ENCODE results near the gene CPNE5. TPM values are rescaled to one million over a fixed set of nuclear protein-coding genes. Genes with fewer than 3 reads are reported as not detected.
A peak's percentile ranks its signal among the peaks of the same experiment; 100 is the strongest.

CPNE5 gene
- total RNA-seq, 1 experiment from 2014 or later = not detected

DNA sequence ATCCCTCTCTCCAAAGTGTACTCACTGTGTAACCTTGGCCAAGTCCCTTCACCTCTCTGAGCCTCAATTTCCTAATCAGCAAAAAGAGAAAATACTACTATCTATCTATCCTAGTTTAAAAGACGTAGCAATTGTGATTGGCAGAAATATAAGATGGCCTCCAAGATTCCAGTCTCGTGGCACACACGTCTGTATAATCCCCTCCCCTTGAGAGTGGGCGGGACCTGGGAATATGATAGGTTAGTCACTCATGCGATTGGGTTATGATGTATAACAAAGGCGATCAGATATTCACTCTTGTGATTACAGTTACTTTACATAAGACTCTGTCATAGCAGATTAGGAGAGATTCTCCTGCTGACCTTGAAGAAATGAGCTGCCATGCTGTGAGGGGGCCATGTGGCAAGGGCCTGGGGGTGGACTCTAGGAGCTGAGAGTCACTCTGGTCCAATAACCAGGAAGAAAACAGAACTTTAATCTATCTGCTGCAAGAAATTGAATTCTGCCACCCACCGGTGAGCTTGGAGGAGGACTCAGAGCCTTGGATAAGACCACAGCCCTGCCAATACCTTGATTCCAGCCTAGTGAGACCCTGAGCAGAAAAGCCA lies 6.0 kb downstream of the CPNE5 start:
- TF ChIP-seq, protein P1, sequence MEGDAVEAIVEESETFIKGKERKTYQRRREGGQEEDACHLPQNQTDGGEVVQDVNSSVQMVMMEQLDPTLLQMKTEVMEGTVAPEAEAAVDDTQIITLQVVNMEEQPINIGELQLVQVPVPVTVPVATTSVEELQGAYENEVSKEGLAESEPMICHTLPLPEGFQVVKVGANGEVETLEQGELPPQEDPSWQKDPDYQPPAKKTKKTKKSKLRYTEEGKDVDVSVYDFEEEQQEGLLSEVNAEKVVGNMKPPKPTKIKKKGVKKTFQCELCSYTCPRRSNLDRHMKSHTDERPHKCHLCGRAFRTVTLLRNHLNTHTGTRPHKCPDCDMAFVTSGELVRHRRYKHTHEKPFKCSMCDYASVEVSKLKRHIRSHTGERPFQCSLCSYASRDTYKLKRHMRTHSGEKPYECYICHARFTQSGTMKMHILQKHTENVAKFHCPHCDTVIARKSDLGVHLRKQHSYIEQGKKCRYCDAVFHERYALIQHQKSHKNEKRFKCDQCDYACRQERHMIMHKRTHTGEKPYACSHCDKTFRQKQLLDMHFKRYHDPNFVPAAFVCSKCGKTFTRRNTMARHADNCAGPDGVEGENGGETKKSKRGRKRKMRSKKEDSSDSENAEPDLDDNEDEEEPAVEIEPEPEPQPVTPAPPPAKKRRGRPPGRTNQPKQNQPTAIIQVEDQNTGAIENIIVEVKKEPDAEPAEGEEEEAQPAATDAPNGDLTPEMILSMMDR (IDR thresholded peaks at IDR 0.05; ENCODE audit: insufficient read depth in 1 of 2, low read depth in 1 of 2, low read length in 1 of 2, severe bottlenecking in 1 of 2, unreplicated experiment in 1 of 2) = no peak
- CTCF ChIA-PET = no interaction called here

DNA sequence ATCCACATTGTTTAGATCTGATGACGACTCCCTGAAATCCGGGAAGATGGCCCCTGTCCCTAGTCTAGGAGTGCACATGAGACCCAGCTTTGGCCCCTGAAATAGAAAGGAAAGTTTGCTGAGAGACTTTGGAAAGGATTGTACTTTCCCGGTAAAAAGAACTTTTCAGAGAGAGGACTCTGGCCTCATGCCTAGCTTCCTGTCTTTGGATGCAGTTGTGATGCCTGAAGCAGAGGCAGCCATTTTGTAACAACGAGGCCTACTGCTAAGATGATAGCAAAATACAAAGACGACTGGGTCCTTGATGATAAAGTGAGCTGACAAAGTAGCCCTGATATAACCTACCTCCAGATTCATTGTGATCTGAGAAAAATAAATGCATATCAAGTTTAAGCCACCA lies 6.9 kb downstream of the CPNE5 start:
- H3K4me1 ChIP-seq = peaks cover 20% of the 10 kb centered on the region

More for the DNA sequence above, 6.0 kb downstream of the CPNE5 start:
- no peak overlapping the region for H3K4me3 Mint-ChIP-seq (ENCODE audit: unreplicated experiment)
- peaks cover 1% of the 10 kb centered on the region; the same call in 1 of the 2 replicates for H3K27me3 ChIP-seq (replicated peaks; ENCODE audit: control insufficient read depth, insufficient read depth, low read length)
- no peak overlapping the region for H3K27ac Mint-ChIP-seq (ENCODE audit: unreplicated experiment)
- DNase-seq = no peak
- no peaks in the 10 kb centered on the region for H3K36me3 Mint-ChIP-seq (ENCODE audit: insufficient read depth, unreplicated experiment)
- no peaks in the 10 kb centered on the region for H3K27me3 Mint-ChIP-seq (ENCODE audit: insufficient read depth, unreplicated experiment)
- POLR2A ChIA-PET = no interaction called here
- H3K4me1 Mint-ChIP-seq (ENCODE audit: low read depth, unreplicated experiment) = peaks cover 5% of the 10 kb centered on the region
- no peak overlapping the region for H3K4me3 ChIP-seq (ENCODE audit: low read depth, low read length)
- H3K36me3 ChIP-seq (ENCODE audit: control insufficient read depth, insufficient read depth, low read length) = no peaks in the 10 kb centered on the region
- no TSS peak for BruUV-seq (replicated peaks)
- no peaks in the 10 kb centered on the region for H3K9me3 Mint-ChIP-seq (ENCODE audit: unreplicated experiment)
- peaks cover 20% of the 10 kb centered on the region for H3K4me1 ChIP-seq
- H3K9me3 ChIP-seq = no peaks in the 10 kb centered on the region
- intact Hi-C loops (cut with micrococcal nuclease; ENCODE audit: unreplicated experiment) = no loop called here

DNA sequence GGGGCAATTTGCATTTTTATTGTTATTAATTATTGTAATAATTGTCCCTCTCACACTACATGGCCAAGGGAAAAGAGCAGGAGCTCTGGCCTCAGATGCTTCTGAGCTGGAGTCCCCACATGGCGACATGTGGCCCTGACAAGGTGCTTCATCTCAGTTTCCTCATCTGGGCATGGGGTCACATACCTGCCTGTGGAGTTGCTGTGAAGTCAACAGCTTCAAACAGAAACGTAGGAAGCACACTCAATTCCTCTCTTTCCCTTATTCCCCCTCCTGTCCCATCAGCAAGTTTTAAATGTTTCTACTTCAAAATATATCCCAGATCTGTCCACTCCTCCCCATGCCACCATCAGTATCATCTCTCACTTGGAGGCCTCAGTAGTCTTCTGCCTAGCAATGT lies 8.7 kb downstream of the CPNE5 start:
- Histone ChIP-seq H3K36me3 (ENCODE audit: control insufficient read depth, insufficient read depth, low read length) (no peaks in the 10 kb centered on the region), H3K4me3 (ENCODE audit: low read depth, low read length) (no peak overlapping the region), H3K27me3 (replicated peaks; ENCODE audit: control insufficient read depth, insufficient read depth, low read length) (no peaks in the 10 kb centered on the region), H3K9me3 (no peaks in the 10 kb centered on the region), H3K4me1 (peaks cover 20% of the 10 kb centered on the region)
- Mint-ChIP-seq H3K36me3 (ENCODE audit: insufficient read depth, unreplicated experiment) (no peaks in the 10 kb centered on the region), H3K27ac (ENCODE audit: unreplicated experiment) (peak overlapping the region; percentile 14), H3K4me3 (ENCODE audit: unreplicated experiment) (no peak overlapping the region), H3K27me3 (ENCODE audit: insufficient read depth, unreplicated experiment) (no peaks in the 10 kb centered on the region), H3K9me3 (ENCODE audit: unreplicated experiment) (no peaks in the 10 kb centered on the region), H3K4me1 (ENCODE audit: low read depth, unreplicated experiment) (peaks cover 5% of the 10 kb centered on the region)
- TF ChIP-seq, protein P1 (IDR thresholded peaks at IDR 0.05; ENCODE audit: insufficient read depth in 1 of 2, low read depth in 1 of 2, low read length in 1 of 2, severe bottlenecking in 1 of 2, unreplicated experiment in 1 of 2) = no peak
- POLR2A ChIA-PET = no interaction called here
- intact Hi-C loops (cut with micrococcal nuclease; ENCODE audit: unreplicated experiment) = no loop called here
- no peak for DNase-seq
- no TSS peak for BruUV-seq (replicated peaks)
- CTCF ChIA-PET = interaction anchor here (0.9 to 1.1 kb wide), 3 partner anchors 11 to 48 kb away, joined by 3 to 4 read pairs (median 3); no protein-coding TSS in a partner anchor

More for the DNA sequence above, 6.9 kb downstream of the CPNE5 start:
- H3K9me3 ChIP-seq = no peaks in the 10 kb centered on the region
- no peak for DNase-seq
- Mint-ChIP-seq H3K4me3 (ENCODE audit: unreplicated experiment) (no peak overlapping the region), H3K4me1 (ENCODE audit: low read depth, unreplicated experiment) (peaks cover 5% of the 10 kb centered on the region), H3K9me3 (ENCODE audit: unreplicated experiment) (no peaks in the 10 kb centered on the region), H3K27ac (ENCODE audit: unreplicated experiment) (no peak overlapping the region), H3K36me3 (ENCODE audit: insufficient read depth, unreplicated experiment) (no peaks in the 10 kb centered on the region), H3K27me3 (ENCODE audit: insufficient read depth, unreplicated experiment) (no peaks in the 10 kb centered on the region)
- no peaks in the 10 kb centered on the region for H3K27me3 ChIP-seq (replicated peaks; ENCODE audit: control insufficient read depth, insufficient read depth, low read length)
- intact Hi-C loops (cut with micrococcal nuclease; ENCODE audit: unreplicated experiment) = no loop called here
- TF ChIP-seq, protein P1 (IDR thresholded peaks at IDR 0.05; ENCODE audit: insufficient read depth in 1 of 2, low read depth in 1 of 2, low read length in 1 of 2, severe bottlenecking in 1 of 2, unreplicated experiment in 1 of 2) = no peak
- BruUV-seq (replicated peaks) = no TSS peak
- H3K4me3 ChIP-seq (ENCODE audit: low read depth, low read length) = no peak overlapping the region
- ChIA-PET POLR2A (no interaction called here), CTCF (no interaction called here)
- H3K36me3 ChIP-seq (ENCODE audit: control insufficient read depth, insufficient read depth, low read length) = no peaks in the 10 kb centered on the region
